Measurements from ENCODE around the gene C1QTNF9. TPM values are rescaled to one million over a fixed set of nuclear protein-coding genes. Genes with fewer than 3 reads are reported as not detected.

The C1QTNF9 gene
- total and polyA plus RNA-seq, 2 of the 4 experiments (the other 2 are of a cell fraction): 0.18 to 0.21 TPM

GRCh38 chr13:24281188-24282008 lies 28.0 kb upstream of the C1QTNF9 start:
- H4K5ac ChIP-seq (ENCODE audit: low read depth, low read length): no peak overlapping the region
- H2BK120ac ChIP-seq (ENCODE audit: low read depth, low read length): no peak overlapping the region
- TF ChIP-seq POLR2A (IDR thresholded peaks at IDR 0.05; ENCODE audit: low read depth, low read length): no peak
- TF ChIP-seq CHD1 (IDR thresholded peaks at IDR 0.05; ENCODE audit: low read depth, low read length): no peak
- TF ChIP-seq RAD21 (IDR thresholded peaks at IDR 0.05; ENCODE audit: low read length): no peak
- TF ChIP-seq MAZ (IDR thresholded peaks at IDR 0.05; ENCODE audit: borderline replicate concordance, low read depth, low read length): no peak
- TF ChIP-seq RFX5 (IDR thresholded peaks at IDR 0.05; ENCODE audit: low read depth, low read length): no peak
- TF ChIP-seq ELK1 (IDR thresholded peaks at IDR 0.05; ENCODE audit: borderline replicate concordance, low read depth, low read length): no peak
- no peak for TF ChIP-seq RCOR1 (IDR thresholded peaks at IDR 0.05; ENCODE audit: insufficient replicate concordance, low read length)
- TF ChIP-seq BHLHE40 (IDR thresholded peaks at IDR 0.05; ENCODE audit: low read depth, low read length): no peak
- TF ChIP-seq MXI1 (IDR thresholded peaks at IDR 0.05; ENCODE audit: borderline replicate concordance, low read depth, low read length): no peak
- TF ChIP-seq NFE2L2 (IDR thresholded peaks at IDR 0.05; ENCODE audit: low read depth, low read length): no peak
- TF ChIP-seq FOS (IDR thresholded peaks at IDR 0.05; ENCODE audit: low read depth, low read length): no peak
- TF ChIP-seq SMC3 (IDR thresholded peaks at IDR 0.05; ENCODE audit: low read depth, low read length): no peak
- no peak for TF ChIP-seq CEBPB (IDR thresholded peaks at IDR 0.05; ENCODE audit: low read depth, low read length)
- no peak for TF ChIP-seq CTCF (conservative IDR thresholded peaks at IDR 0.05; ENCODE audit: low read depth, low read length)
- H3K9ac ChIP-seq (ENCODE audit: low read depth, low read length): no peak overlapping the region
- no peak overlapping the region for H2AK9ac ChIP-seq (replicated peaks; ENCODE audit: low read depth, low read length, poor library complexity)
- no peak overlapping the region for H4K91ac ChIP-seq (ENCODE audit: insufficient read depth, low read depth, low read length)
- H3K56ac ChIP-seq (ENCODE audit: extremely low read depth, insufficient read depth, low read length): no peak overlapping the region
- H3K4ac ChIP-seq (ENCODE audit: low read depth, low read length): no peak overlapping the region
- no peaks in the 10 kb centered on the region for H3K27me3 ChIP-seq (ENCODE audit: control insufficient read depth, insufficient read depth, low read length)
- H3K4me3 ChIP-seq (ENCODE audit: insufficient read depth, low read depth, low read length): no peak overlapping the region
- H3K9me3 ChIP-seq (ENCODE audit: control insufficient read depth, insufficient read depth, low read length): no peaks in the 10 kb centered on the region
- in situ Hi-C loops (cut with MboI; ENCODE audit: low sequenced_read_pairs) (no loop called here), intact Hi-C loops (cut with micrococcal nuclease) (no loop called here), dilution Hi-C loops (cut with HindIII; ENCODE audit: low sequenced_read_pairs, unreplicated experiment) (no loop called here)
- H3K9me1 ChIP-seq (ENCODE audit: insufficient read depth, low read length): 0 out of 2 replicates have a peak, but pooled peaks cover 7% of the 10 kb centered on the region
- no peak overlapping the region for H2AK5ac ChIP-seq (ENCODE audit: low read depth, low read length)
- DNase-seq (no peak), ATAC-seq (ENCODE audit: low read depth) (no peak; the same call in 1 of the 2 replicates)
- peaks cover 14% of the 10 kb centered on the region for H3K36me3 ChIP-seq (ENCODE audit: control insufficient read depth, insufficient read depth, low read length)
- H3K4me2 ChIP-seq (ENCODE audit: low read depth, low read length): no peak overlapping the region
- BruUV-seq (replicated peaks): no TSS peak
- H4K8ac ChIP-seq (ENCODE audit: low read depth in 2 of 2, low read length in 2 of 2): no peak overlapping the region
- no peak overlapping the region for H2BK20ac ChIP-seq (ENCODE audit: low read depth, low read length)
- H3K23ac ChIP-seq (ENCODE audit: low read depth, low read length): no peak overlapping the region
- 96% methylated on average over 5 of the region's 18 CpGs; no CpG with 5 or more reads in 1 of the 2 experiments for WGBS, 2 experiments (ENCODE audit: extremely low coverage in 2 of 2, insufficient read length in 1 of 2)
- H3K27ac ChIP-seq (ENCODE audit: insufficient read depth, low read length): no peak overlapping the region
- no peaks in the 10 kb centered on the region for H4K20me1 ChIP-seq (ENCODE audit: insufficient read depth, low read length)
- H3K79me1 ChIP-seq (ENCODE audit: low read depth in 1 of 2, low read length in 2 of 2): peaks cover 3 to 24% of the 10 kb centered on the region in 2 experiments; a peak in 3 of 4 replicates
- H2AFZ ChIP-seq (replicated peaks; ENCODE audit: low read length, poor library complexity): no peak overlapping the region
- no peak overlapping the region for H2BK5ac ChIP-seq (ENCODE audit: low read depth, low read length, poor library complexity, severe bottlenecking)
- no peak overlapping the region for H3K18ac ChIP-seq (ENCODE audit: low read depth, low read length)
- no peak overlapping the region for H2BK15ac ChIP-seq (ENCODE audit: low read depth, low read length)
- ChIA-PET CTCF (interaction anchor here (0.5 to 1.3 kb wide), 2 partner anchors 11 to 23 kb away, joined by 3 read pairs; no protein-coding TSS in a partner anchor), POLR2A (ENCODE audit: unreplicated experiment) (no interaction called here)
- H3K14ac ChIP-seq (replicated peaks; ENCODE audit: low read depth, low read length): no peak overlapping the region
- H3K4me1 ChIP-seq (ENCODE audit: control insufficient read depth, insufficient read depth, low read length): peaks cover 4% of the 10 kb centered on the region; the same call in 1 of the 2 replicates

Data from IMR-90 (cell line).